Suprapubic skin (tissue), 4 donors: ENCODE measurements around the gene STK40. TPM values are rescaled to one million over a fixed set of nuclear protein-coding genes. Genes with fewer than 3 reads are reported as not detected.

Experiments
- DNase-seq, 2 donors: peaks; one replicate each; pipeline ENCODE4 v3.0.0-alpha.2; 2019; ENCODE audit warnings: low spot score in 2 of 2
- H3K27ac ChIP-seq: fragments of 200-600 bp; sonication (generic); one replicate; pipeline ENCODE4 v1.5.1; 2019
- H3K27me3 ChIP-seq: fragments of 200-600 bp; sonication (generic); one replicate; pipeline ENCODE4 v1.5.1; 2019
- H3K36me3 ChIP-seq: fragments of 200-600 bp; sonication (generic); one replicate; pipeline ENCODE4 v1.5.1; 2019
- H3K4me1 ChIP-seq: fragments of 200-600 bp; sonication (generic); one replicate; pipeline ENCODE4 v1.5.1; 2019
- H3K4me3 ChIP-seq: fragments of 200-600 bp; sonication (generic); one replicate; pipeline ENCODE4 v1.5.1; 2019; ENCODE audit warnings: mild to moderate bottlenecking
- H3K9me3 ChIP-seq: fragments of 200-600 bp; sonication (generic); one replicate; pipeline ENCODE4 v1.5.1; 2019
- EP300 ChIP-seq: sonication (generic); formaldehyde crosslinking; IDR thresholded peaks from one replicate; pipeline ENCODE4 v1.6.1; 2017; ENCODE audit warnings: antibody characterized with exemption
- POLR2A ChIP-seq, 2 donors: fragments of 450-650 bp; IDR thresholded peaks; one replicate each; pipeline ENCODE4 v1.6.1; 2017; ENCODE audit warnings: antibody characterized with exemption in 2 of 2, mild to moderate bottlenecking in 2 of 2, moderate library complexity in 2 of 2
- POLR2AphosphoS5 ChIP-seq, 3 donors: sonication (generic); formaldehyde crosslinking; IDR thresholded peaks; one replicate each; pipeline ENCODE4 v1.6.1; 2017; ENCODE audit warnings: antibody characterized with exemption in 3 of 3
- WGBS: methylation state at CpG from one replicate; pipeline ENCODE4 v1.1.5; 2018; 5-methylcytosine and 5-hydroxymethylcytosine counted together
- total RNA-seq, 4 donors: library from RNA; depleted of rRNA; stranded (reverse); fragments of >200 nt; gene quantifications; one replicate each; pipeline ENCODE4 v1.1.0, GENCODE V29; 2016
- TF ChIP-seq, protein P1 (sequence below), 2 donors: fragments of 200-600 bp in 1 of 2; fragments of 450-650 bp in 1 of 2; sonication (generic) in 1 of 2; IDR thresholded peaks; one replicate each; pipeline ENCODE4 v1.5.1; 2016 to 2019; ENCODE audit warnings: antibody characterized with exemption in 2 of 2, mild to moderate bottlenecking in 1 of 2, moderate library complexity in 1 of 2

Gene STK40
- total RNA-seq, 4 donors from 2014 or later, result 29.0 to 69.5 (median 51.8) TPM

DNA sequence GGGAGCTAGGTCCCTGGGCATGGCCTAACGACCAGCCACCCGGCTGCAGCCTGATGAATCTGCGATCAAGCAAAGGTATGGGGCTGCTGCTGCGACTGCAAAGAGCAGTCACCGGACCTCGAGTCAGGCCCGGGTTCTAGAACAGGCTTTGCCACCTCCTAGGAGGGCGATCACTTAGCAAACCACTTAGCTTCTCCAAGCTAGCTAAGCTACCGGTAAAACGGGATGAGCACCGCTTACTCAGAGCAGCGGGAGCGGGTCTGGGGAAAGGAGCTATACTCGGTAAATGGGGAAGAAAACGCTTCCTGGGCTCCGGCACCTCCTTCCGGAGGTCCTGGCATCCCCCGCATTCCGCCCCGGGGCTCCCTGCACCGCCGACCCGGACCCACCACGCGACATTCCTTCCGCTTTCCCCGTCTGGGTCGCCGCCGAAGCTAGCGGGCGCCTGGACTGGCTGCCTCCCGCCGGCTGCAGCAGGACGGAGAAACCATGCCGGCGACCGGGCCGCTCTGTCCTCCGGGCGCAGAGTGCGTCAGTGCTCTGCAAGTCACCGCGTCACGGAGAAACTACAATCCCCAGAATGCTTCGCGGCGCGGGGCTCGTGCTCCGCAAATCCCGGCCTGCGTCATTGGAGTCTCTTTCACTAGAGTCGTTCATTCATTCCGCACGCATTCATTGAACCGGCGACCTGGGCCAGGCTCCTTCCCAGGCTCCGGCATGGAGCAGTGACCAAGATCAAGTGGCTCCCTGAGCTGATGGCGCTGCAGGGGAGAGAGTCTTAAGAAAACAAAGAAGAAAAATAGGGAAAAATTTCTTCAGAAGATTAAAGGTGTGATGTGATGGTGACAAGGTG is 11.9 kb upstream of the STK40 start, which contains the start of gene LSM10:
LSM10 (minus strand) TSS at position 531 of the 853 bp plus-strand sequence. CDS start 3,779 bp downstream, outside the sequence.
- Histone ChIP-seq H3K27ac (peak within 1 kb of the TSS; percentile 92), H3K27me3 (no peaks in the 10 kb centered on the region), H3K4me1 (peaks cover 27% of the 10 kb centered on the region), H3K4me3 (peak within 1 kb of the TSS; percentile 80), H3K36me3 (peaks cover 13% of the 10 kb centered on the region), H3K9me3 (no peaks in the 10 kb centered on the region)
- 2% methylated on average over 22 of the region's 60 CpGs for WGBS
- TF ChIP-seq POLR2AphosphoS5 (IDR thresholded peaks at IDR 0.05), result peak; percentile 38 to 92 (median 82)
- no peak for TF ChIP-seq EP300
- TF ChIP-seq POLR2A (IDR thresholded peaks at IDR 0.05), result peak; percentile 78 to 84
- peak; percentile 97 for DNase-seq

DNA sequence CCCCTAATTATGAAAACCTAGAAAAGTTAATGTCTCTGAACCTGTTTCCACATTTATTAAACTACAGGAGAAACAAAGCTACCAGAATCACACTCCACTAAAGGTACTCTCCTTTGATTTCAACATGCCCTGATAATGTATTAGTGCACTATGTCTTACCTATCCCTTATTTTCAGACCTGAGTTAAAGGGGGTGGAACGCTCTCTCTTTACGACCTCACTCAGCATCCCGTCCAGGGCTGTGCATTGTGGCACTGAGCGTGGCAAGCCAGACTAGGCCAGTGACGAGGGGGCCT is 11.3 kb upstream of the STK40 start:
- H3K36me3 ChIP-seq, result peaks cover 19% of the 10 kb centered on the region
- H3K27me3 ChIP-seq, result no peaks in the 10 kb centered on the region
- no peak for DNase-seq
- 5% methylated on average over 5 of the region's 5 CpGs for WGBS
- H3K27ac ChIP-seq, result peak overlapping the region; percentile 92
- peak overlapping the region; percentile 80 for H3K4me3 ChIP-seq
- no peaks in the 10 kb centered on the region for H3K9me3 ChIP-seq
- H3K4me1 ChIP-seq, result peaks cover 27% of the 10 kb centered on the region
- TF ChIP-seq POLR2AphosphoS5 (IDR thresholded peaks at IDR 0.05), result no peak
- TF ChIP-seq, protein P1, sequence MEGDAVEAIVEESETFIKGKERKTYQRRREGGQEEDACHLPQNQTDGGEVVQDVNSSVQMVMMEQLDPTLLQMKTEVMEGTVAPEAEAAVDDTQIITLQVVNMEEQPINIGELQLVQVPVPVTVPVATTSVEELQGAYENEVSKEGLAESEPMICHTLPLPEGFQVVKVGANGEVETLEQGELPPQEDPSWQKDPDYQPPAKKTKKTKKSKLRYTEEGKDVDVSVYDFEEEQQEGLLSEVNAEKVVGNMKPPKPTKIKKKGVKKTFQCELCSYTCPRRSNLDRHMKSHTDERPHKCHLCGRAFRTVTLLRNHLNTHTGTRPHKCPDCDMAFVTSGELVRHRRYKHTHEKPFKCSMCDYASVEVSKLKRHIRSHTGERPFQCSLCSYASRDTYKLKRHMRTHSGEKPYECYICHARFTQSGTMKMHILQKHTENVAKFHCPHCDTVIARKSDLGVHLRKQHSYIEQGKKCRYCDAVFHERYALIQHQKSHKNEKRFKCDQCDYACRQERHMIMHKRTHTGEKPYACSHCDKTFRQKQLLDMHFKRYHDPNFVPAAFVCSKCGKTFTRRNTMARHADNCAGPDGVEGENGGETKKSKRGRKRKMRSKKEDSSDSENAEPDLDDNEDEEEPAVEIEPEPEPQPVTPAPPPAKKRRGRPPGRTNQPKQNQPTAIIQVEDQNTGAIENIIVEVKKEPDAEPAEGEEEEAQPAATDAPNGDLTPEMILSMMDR (IDR thresholded peaks at IDR 0.05), result no peak
- no peak for TF ChIP-seq POLR2A (IDR thresholded peaks at IDR 0.05)
- no peak for TF ChIP-seq EP300

DNA sequence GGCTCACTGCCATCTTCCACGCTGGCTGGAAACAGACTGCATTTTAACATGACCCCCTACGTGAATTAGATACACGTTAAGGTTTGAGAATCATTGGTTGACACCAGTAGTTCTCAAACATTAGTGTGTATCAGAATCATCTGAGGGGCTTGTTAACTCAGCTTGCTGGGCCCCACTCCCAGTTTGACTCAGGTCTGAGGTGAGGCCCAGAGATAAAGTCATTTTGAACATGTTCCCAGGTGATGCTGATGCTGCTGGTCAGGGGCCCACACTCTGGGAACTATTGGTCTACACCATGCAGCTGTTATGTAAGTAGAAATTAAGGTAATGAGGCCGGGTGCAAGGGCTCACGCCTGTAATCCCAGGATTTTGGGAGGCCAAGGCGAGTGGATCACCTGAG is 10.6 kb upstream of the STK40 start:
- H3K36me3 ChIP-seq, result peaks cover 24% of the 10 kb centered on the region
- 81% methylated on average over 6 of the region's 6 CpGs for WGBS
- H3K4me3 ChIP-seq, result no peak overlapping the region
- no peaks in the 10 kb centered on the region for H3K9me3 ChIP-seq
- H3K27me3 ChIP-seq, result no peaks in the 10 kb centered on the region
- no peak for TF ChIP-seq POLR2A (IDR thresholded peaks at IDR 0.05)
- TF ChIP-seq POLR2AphosphoS5 (IDR thresholded peaks at IDR 0.05), result no peak
- H3K27ac ChIP-seq, result no peak overlapping the region
- no peak for DNase-seq
- H3K4me1 ChIP-seq, result peaks cover 22% of the 10 kb centered on the region

DNA sequence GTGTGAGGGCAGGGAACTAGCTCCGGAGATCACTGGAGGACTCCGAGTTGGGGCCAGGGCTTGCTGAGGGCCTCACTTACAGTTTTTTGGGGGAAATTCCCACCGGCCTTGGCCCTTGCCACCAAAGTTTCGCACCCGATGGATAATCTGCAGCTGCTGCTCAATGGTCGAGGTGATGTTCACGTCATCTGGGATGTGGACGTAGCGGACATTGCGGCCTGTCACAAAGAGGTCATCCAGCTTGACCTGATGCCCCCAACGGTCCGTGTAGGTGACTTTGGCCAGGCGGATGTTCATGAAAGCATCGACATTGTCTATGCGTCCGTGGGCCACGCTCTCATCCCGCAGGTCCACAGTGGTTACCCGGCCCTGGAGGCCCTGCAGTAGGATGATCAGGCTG is 8.0 kb upstream of the STK40 start:
- Histone ChIP-seq H3K27ac (no peak overlapping the region), H3K9me3 (no peaks in the 10 kb centered on the region), H3K27me3 (no peaks in the 10 kb centered on the region), H3K4me3 (no peak overlapping the region), H3K36me3 (peaks cover 38% of the 10 kb centered on the region), H3K4me1 (peaks cover 17% of the 10 kb centered on the region)
- TF ChIP-seq EP300, result no peak
- TF ChIP-seq, protein P1 (IDR thresholded peaks at IDR 0.05), result no peak
- TF ChIP-seq POLR2AphosphoS5 (IDR thresholded peaks at IDR 0.05), result no peak
- no peak for TF ChIP-seq POLR2A (IDR thresholded peaks at IDR 0.05)
- 95% methylated on average over 16 of the region's 19 CpGs for WGBS
- DNase-seq, result no peak

DNA sequence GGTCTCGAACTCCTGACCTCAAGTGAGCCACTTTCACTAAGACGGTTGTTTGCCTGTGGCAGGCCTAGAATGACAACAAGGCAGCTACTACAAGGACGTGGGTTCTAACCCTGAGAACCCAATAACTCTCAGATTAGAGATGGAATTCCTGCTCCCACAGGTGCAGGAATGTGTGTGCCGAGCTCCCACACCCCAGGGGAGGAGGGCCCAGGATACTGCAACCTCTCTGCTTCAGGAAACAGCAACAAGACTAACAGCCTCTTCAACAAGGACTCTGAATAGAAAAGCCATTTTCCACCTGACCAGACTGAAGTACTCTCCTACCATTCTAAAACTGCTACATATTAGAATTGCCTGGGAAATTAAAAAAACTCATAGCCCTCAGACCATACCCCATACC is 7.1 kb upstream of the STK40 start:
- TF ChIP-seq POLR2AphosphoS5 (IDR thresholded peaks at IDR 0.05) (no peak), EP300 (no peak), POLR2A (IDR thresholded peaks at IDR 0.05) (no peak)
- TF ChIP-seq, protein P1 (IDR thresholded peaks at IDR 0.05), result no peak
- no peak overlapping the region for H3K27ac ChIP-seq
- H3K4me3 ChIP-seq, result no peak overlapping the region
- no peaks in the 10 kb centered on the region for H3K9me3 ChIP-seq
- H3K27me3 ChIP-seq, result no peaks in the 10 kb centered on the region
- DNase-seq, result no peak
- peaks cover 38% of the 10 kb centered on the region for H3K36me3 ChIP-seq
- 92% methylated on average over 4 of the region's 4 CpGs for WGBS
- peaks cover 17% of the 10 kb centered on the region for H3K4me1 ChIP-seq

DNA sequence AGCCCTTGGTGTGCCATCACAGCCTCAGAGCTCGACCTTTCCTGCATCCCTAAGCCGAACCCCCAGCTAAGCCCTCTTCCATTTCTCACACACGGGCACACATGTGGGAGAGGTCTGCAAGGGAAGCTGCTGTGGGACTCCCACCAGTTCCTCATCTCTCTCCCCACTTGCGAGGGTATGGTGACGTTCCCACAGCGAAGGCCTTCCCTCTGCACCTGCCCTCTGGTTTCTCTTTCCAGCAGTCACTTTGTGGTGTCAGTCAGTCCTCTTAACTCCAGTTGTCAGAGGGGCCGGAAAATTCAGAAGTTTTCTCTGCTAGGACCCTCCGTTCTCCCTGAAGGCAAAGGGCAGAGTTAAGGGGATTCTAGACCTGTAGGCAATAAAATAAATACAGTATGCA is 5.5 kb upstream of the STK40 start:
- no peak for TF ChIP-seq POLR2AphosphoS5 (IDR thresholded peaks at IDR 0.05)
- TF ChIP-seq EP300, result no peak
- TF ChIP-seq, protein P1 (IDR thresholded peaks at IDR 0.05), result no peak
- TF ChIP-seq POLR2A (IDR thresholded peaks at IDR 0.05), result no peak
- Histone ChIP-seq H3K4me1 (peaks cover 19% of the 10 kb centered on the region), H3K4me3 (no peak overlapping the region), H3K9me3 (no peaks in the 10 kb centered on the region), H3K27me3 (no peaks in the 10 kb centered on the region), H3K27ac (no peak overlapping the region), H3K36me3 (peaks cover 38% of the 10 kb centered on the region)
- no peak for DNase-seq
- 90% methylated on average over 8 of the region's 8 CpGs for whole genome bisulfite sequencing
